ENCODE measurements around the gene TSPAN2. TPM values are rescaled to one million over a fixed set of nuclear protein-coding genes. Genes with fewer than 3 reads are reported as not detected.

Gene TSPAN2
- total RNA-seq, 4 donors from 2014 or later = 10.8 to 16.4 (median 11.7) TPM

DNA sequence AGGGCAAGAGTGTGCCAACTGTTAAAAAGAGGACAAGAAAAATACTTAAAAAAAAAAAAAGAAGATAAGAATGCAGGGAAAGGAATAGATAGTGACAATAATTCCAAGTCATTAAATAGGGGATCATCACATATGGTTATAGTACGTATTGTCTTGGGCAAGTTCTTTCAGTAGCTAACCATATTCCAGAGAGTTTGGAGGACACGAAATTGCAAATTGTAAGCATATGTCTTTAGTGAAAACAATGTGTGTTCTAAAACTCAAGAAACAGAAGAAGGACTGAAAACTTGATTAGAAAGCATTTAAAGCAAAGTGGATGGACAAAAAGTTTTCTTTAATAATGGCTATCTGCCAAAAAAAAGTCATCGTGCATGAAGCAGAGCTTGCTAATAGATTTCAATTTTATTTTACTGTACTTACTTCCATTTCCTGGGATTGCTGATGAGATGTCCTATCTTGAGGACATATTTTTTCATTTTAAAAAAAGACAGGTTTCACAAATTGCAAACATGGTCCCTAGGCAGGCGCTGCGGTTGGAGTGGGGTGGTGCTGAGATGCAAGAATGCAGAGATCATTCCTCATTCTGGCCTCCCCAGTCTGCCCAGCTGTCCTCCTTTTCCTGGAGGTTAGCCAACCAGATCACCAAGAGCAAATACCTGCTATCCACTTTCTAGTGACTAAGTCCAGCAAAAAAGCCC lies 11.9 kb downstream of the TSPAN2 start:
- TF ChIP-seq EP300 (IDR thresholded peaks at IDR 0.05; ENCODE audit: low read depth) (no peak), POLR2A (IDR thresholded peaks at IDR 0.05) (no peak), POLR2AphosphoS5 (IDR thresholded peaks at IDR 0.05) (no peak)
- TF ChIP-seq, protein P1, sequence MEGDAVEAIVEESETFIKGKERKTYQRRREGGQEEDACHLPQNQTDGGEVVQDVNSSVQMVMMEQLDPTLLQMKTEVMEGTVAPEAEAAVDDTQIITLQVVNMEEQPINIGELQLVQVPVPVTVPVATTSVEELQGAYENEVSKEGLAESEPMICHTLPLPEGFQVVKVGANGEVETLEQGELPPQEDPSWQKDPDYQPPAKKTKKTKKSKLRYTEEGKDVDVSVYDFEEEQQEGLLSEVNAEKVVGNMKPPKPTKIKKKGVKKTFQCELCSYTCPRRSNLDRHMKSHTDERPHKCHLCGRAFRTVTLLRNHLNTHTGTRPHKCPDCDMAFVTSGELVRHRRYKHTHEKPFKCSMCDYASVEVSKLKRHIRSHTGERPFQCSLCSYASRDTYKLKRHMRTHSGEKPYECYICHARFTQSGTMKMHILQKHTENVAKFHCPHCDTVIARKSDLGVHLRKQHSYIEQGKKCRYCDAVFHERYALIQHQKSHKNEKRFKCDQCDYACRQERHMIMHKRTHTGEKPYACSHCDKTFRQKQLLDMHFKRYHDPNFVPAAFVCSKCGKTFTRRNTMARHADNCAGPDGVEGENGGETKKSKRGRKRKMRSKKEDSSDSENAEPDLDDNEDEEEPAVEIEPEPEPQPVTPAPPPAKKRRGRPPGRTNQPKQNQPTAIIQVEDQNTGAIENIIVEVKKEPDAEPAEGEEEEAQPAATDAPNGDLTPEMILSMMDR (IDR thresholded peaks at IDR 0.05) = no peak

DNA sequence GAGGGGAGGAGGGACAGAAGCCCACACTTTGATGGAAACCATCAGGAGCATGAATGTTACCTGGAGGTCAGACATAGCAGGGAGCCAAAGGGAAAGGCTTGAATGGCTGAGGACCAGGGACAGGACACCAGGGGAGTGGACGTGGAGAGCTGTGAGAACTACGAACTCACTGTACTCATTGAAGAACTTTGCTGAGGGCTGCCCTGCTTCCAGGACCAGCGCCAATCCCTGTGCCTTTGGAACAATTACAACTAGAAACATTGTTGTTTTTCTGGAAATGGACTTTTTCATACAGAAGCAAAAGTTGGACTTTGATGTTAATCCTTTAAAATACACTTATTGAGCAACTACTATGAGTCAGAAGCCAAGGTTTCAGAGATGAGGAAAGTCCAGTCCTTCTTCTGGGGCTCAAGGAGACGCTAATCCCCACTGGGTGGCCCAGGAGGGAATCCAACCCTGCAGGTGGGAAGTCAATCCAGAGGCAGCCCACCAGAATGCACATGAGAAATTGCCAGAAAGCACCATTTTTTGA lies 12.9 kb downstream of the TSPAN2 start:
- WGBS, 2 donors (ENCODE audit: low coverage in 1 of 2) = 83% methylated on average over 4 of the region's 4 CpGs; no CpG with 5 or more reads in 1 of the 2 donors
- H3K27me3 ChIP-seq = no peaks in the 10 kb centered on the region
- peak overlapping the region in 3 of 4 donors; percentile 16 to 80 (median 57) for H3K27ac ChIP-seq
- no peak for TF ChIP-seq EP300 (IDR thresholded peaks at IDR 0.05; ENCODE audit: low read depth)
- TF ChIP-seq, protein P1 (IDR thresholded peaks at IDR 0.05) = no peak
- TF ChIP-seq POLR2AphosphoS5 (IDR thresholded peaks at IDR 0.05) = no peak
- TF ChIP-seq POLR2A (IDR thresholded peaks at IDR 0.05) = no peak
- H3K9me3 ChIP-seq = no peaks in the 10 kb centered on the region
- peaks cover 0 to 25% (median 8%) of the 10 kb centered on the region in 4 donors for H3K4me1 ChIP-seq
- in situ Hi-C loops (cut with MboI; ENCODE audit: low pct_ligation_motif_present in 1 of 4, low pct_unique_long_range_greater_than_20kb in 1 of 4, low sequenced_read_pairs in 3 of 4) (no loop called here), intact Hi-C loops (cut with DNase I; ENCODE audit: low total_unique reads) (no loop called here)
- no peaks in the 10 kb centered on the region for H3K36me3 ChIP-seq
- H3K4me3 ChIP-seq = no peak overlapping the region
- no peak for DNase-seq

More for the DNA sequence above, 11.9 kb downstream of the TSPAN2 start:
- no peak for DNase-seq
- Histone ChIP-seq H3K36me3 (no peaks in the 10 kb centered on the region), H3K9me3 (no peaks in the 10 kb centered on the region), H3K27ac (no peak overlapping the region), H3K27me3 (no peaks in the 10 kb centered on the region), H3K4me3 (no peak overlapping the region), H3K4me1 (peaks cover 0 to 23% (median 7%) of the 10 kb centered on the region in 4 donors)
- intact Hi-C loops (cut with DNase I; ENCODE audit: low total_unique reads) (no loop called here), in situ Hi-C loops (cut with MboI; ENCODE audit: low pct_ligation_motif_present in 1 of 4, low pct_unique_long_range_greater_than_20kb in 1 of 4, low sequenced_read_pairs in 3 of 4) (no loop called here)
- 90% methylated on average over 5 of the region's 5 CpGs for whole genome bisulfite sequencing, 2 donors (ENCODE audit: low coverage in 1 of 2)

DNA sequence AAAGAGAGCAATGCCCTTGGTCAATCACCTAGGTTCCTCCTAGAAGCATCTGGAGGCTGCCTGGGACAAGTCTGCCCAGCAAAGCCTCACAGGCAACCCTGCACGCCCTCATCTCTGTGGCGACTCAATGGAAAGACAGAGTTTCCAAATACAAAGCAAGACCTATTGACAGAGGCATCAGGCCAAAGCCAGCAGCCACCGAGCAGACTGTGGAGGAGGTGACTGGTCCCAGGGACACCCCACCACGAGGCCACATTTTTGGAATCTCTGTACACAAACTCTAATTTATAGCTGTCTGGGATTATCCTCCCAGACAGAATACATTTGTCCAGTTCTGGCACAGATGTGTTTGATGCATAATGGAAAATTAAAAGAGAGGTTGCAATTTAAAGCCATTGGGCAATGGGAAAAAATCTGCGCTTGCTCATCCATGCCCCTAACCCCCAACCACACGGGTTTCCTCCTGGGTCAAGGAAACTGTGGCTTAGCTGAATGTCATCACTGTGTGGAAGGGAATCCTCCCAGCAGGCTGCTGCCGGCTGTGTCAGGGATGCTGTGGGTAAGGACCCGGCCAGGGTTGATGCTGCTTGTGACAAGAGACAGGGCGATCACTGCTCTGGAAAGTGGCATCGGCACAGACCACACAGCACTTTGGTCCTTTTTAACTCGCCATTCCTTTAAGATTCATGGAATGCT lies 14.3 kb downstream of the TSPAN2 start:
- Histone ChIP-seq H3K9me3 (no peaks in the 10 kb centered on the region), H3K27ac (peak overlapping the region; percentile 23 to 80 (median 66)), H3K4me3 (no peak overlapping the region), H3K36me3 (no peaks in the 10 kb centered on the region), H3K27me3 (no peaks in the 10 kb centered on the region), H3K4me1 (peaks cover 0 to 27% (median 8%) of the 10 kb centered on the region in 4 donors)
- intact Hi-C loops (cut with DNase I; ENCODE audit: low total_unique reads) (no loop called here), in situ Hi-C loops (cut with MboI; ENCODE audit: low pct_ligation_motif_present in 1 of 4, low pct_unique_long_range_greater_than_20kb in 1 of 4, low sequenced_read_pairs in 3 of 4) (no loop called here)
- TF ChIP-seq, protein P1 (IDR thresholded peaks at IDR 0.05) = no peak
- TF ChIP-seq EP300 (IDR thresholded peaks at IDR 0.05; ENCODE audit: low read depth) (no peak), POLR2A (IDR thresholded peaks at IDR 0.05) (no peak), POLR2AphosphoS5 (IDR thresholded peaks at IDR 0.05) (no peak)
- no peak for DNase-seq
- WGBS, 2 donors (ENCODE audit: low coverage in 1 of 2) = 63 to 64% methylated on average over 3 to 11 of the region's 11 CpGs
